IgD-negative memory B cell (primary cell): ENCODE results near the gene MED26. TPM values are rescaled to one million over a fixed set of nuclear protein-coding genes. Genes with fewer than 3 reads are reported as not detected.
"Not testable (repeated sequence)": the region's sequence is repeated elsewhere in the genome, so short reads cannot be mapped to it uniquely, and the experiment has no call there.

Experiments
- H3K27ac Mint-ChIP-seq, 3 donors: one replicate each; pipeline ENCODE4 v1.8.0; 2020 to 2022; ENCODE audit warnings: mild to moderate bottlenecking in 3 of 3, mixed read lengths in 3 of 3, moderate library complexity in 1 of 3
- H3K27me3 Mint-ChIP-seq: one replicate; pipeline ENCODE4 v1.8.0; 2021; ENCODE audit warnings: mixed read lengths
- H3K36me3 Mint-ChIP-seq: one replicate; pipeline ENCODE4 v1.8.0; 2020; ENCODE audit warnings: mild to moderate bottlenecking, mixed read lengths
- H3K4me1 Mint-ChIP-seq, 3 donors: one replicate each; pipeline ENCODE4 v1.8.0; 2020 to 2022; ENCODE audit warnings: mixed read lengths in 3 of 3, mild to moderate bottlenecking in 1 of 3
- H3K4me3 Mint-ChIP-seq, 4 donors: one replicate each; pipeline ENCODE4 v1.8.0; 2020 to 2022; ENCODE audit warnings: mild to moderate bottlenecking in 4 of 4, mixed read lengths in 4 of 4, moderate library complexity in 3 of 4
- H3K9me3 Mint-ChIP-seq, 3 donors: one replicate each; pipeline ENCODE4 v1.8.0; 2020 to 2021; ENCODE audit warnings: mixed read lengths in 3 of 3, mild to moderate bottlenecking in 1 of 3
- polyA plus RNA-seq: library from polyadenylated mRNA; unstranded; fragments of 300-500 nt; fragmentation: Illumina TruSeq; gene quantifications from one replicate; pipeline ENCODE4 v1.2.3, GENCODE V29; 2021

MED26 gene
- polyA plus RNA-seq = 5.3 TPM

- H3K4me1 Mint-ChIP-seq = peaks cover 31 to 38% (median 37%) of the 10 kb centered on the region in 3 donors
- peak within 1 kb of the TSS; percentile 95 to 99 (median 98) for H3K27ac Mint-ChIP-seq
- H3K27me3 Mint-ChIP-seq = no peaks in the 10 kb centered on the region
- peaks cover 4% of the 10 kb centered on the region for H3K36me3 Mint-ChIP-seq
- H3K9me3 Mint-ChIP-seq = no peaks in the 10 kb centered on the region
- H3K4me3 Mint-ChIP-seq = peak within 1 kb of the TSS; percentile 98 to 100 (median 99)
Measured at GRCh38 chr19:16628183-16628983, at the start of gene MED26. TSS of gene MED26 (minus strand) at chr19:16628204. CDS start at chr19:16627943, 261 bp downstream.

- H3K36me3 Mint-ChIP-seq = peaks cover 12% of the 10 kb centered on the region
Measured at GRCh38 chr19:16677055-16677454, 49.1 kb upstream of the MED26 start.

GRCh38 chr19:16676101-16676798, 48.2 kb upstream of the MED26 start:
- H3K27ac Mint-ChIP-seq = no peak overlapping the region
- peaks cover 0 to 1% (median 1%) of the 10 kb centered on the region in 3 donors for H3K4me1 Mint-ChIP-seq
- no peaks in the 10 kb centered on the region for H3K27me3 Mint-ChIP-seq
- H3K4me3 Mint-ChIP-seq = no peak overlapping the region
- H3K36me3 Mint-ChIP-seq = peaks cover 8% of the 10 kb centered on the region
- peaks cover 0 to 1% (median 0%) of the 10 kb centered on the region in 3 donors for H3K9me3 Mint-ChIP-seq

More at GRCh38 chr19:16677055-16677454, 49.1 kb upstream of the MED26 start:
- Mint-ChIP-seq H3K27me3 (no peaks in the 10 kb centered on the region), H3K9me3 (peaks cover 0 to 1% (median 0%) of the 10 kb centered on the region in 3 donors), H3K4me1 (peaks cover 0 to 2% (median 0%) of the 10 kb centered on the region in 3 donors), H3K4me3 (no peak overlapping the region), H3K27ac (no peak overlapping the region)

GRCh38 chr19:16673839-16674238, 45.8 kb upstream of the MED26 start:
- H3K4me3 Mint-ChIP-seq, H3K27ac Mint-ChIP-seq, H3K27me3 Mint-ChIP-seq, H3K4me1 Mint-ChIP-seq, H3K9me3 Mint-ChIP-seq, H3K36me3 Mint-ChIP-seq: not testable (repeated sequence)

- Mint-ChIP-seq H3K27ac (peak overlapping the region in 2 of 3 donors; percentile 35 to 74), H3K4me1 (peaks cover 0 to 1% (median 0%) of the 10 kb centered on the region in 3 donors), H3K9me3 (no peaks in the 10 kb centered on the region), H3K4me3 (no peak overlapping the region), H3K36me3 (peaks cover 5% of the 10 kb centered on the region), H3K27me3 (no peaks in the 10 kb centered on the region)
Measured at GRCh38 chr19:16673231-16673630, 45.2 kb upstream of the MED26 start.

GRCh38 chr19:16671652-16672274, 43.8 kb upstream of the MED26 start:
- Mint-ChIP-seq H3K4me1 (peaks cover 0 to 1% (median 0%) of the 10 kb centered on the region in 3 donors), H3K9me3 (no peaks in the 10 kb centered on the region), H3K27ac (no peak overlapping the region), H3K27me3 (no peaks in the 10 kb centered on the region), H3K36me3 (peaks cover 5% of the 10 kb centered on the region), H3K4me3 (no peak overlapping the region)

- H3K27ac Mint-ChIP-seq = no peak overlapping the region
- no peaks in the 10 kb centered on the region for H3K9me3 Mint-ChIP-seq
- H3K4me3 Mint-ChIP-seq = no peak overlapping the region
- no peaks in the 10 kb centered on the region for H3K27me3 Mint-ChIP-seq
- H3K36me3 Mint-ChIP-seq = peaks cover 5% of the 10 kb centered on the region
- H3K4me1 Mint-ChIP-seq = peaks cover 0 to 1% (median 0%) of the 10 kb centered on the region in 3 donors
Measured at GRCh38 chr19:16670291-16670690, 42.3 kb upstream of the MED26 start.

- H3K36me3 Mint-ChIP-seq, H3K27ac Mint-ChIP-seq, H3K4me1 Mint-ChIP-seq, H3K4me3 Mint-ChIP-seq, H3K27me3 Mint-ChIP-seq, H3K9me3 Mint-ChIP-seq: not testable (repeated sequence)
Measured at GRCh38 chr19:16668702-16669101, 40.7 kb upstream of the MED26 start.

- no peaks in the 10 kb centered on the region for H3K9me3 Mint-ChIP-seq
- no peaks in the 10 kb centered on the region for H3K27me3 Mint-ChIP-seq
- no peak overlapping the region for H3K4me3 Mint-ChIP-seq
- H3K36me3 Mint-ChIP-seq = peaks cover under 1% of the 10 kb centered on the region
- H3K27ac Mint-ChIP-seq = no peak overlapping the region
- H3K4me1 Mint-ChIP-seq = peaks cover 0 to 6% (median 5%) of the 10 kb centered on the region in 3 donors
Measured at GRCh38 chr19:16668176-16668575, 40.2 kb upstream of the MED26 start.

- Mint-ChIP-seq H3K9me3 (no peaks in the 10 kb centered on the region), H3K36me3 (no peaks in the 10 kb centered on the region), H3K27me3 (no peaks in the 10 kb centered on the region), H3K27ac (peak overlapping the region; percentile 87 to 92 (median 91)), H3K4me1 (peaks cover 20 to 22% (median 20%) of the 10 kb centered on the region in 3 donors), H3K4me3 (peak overlapping the region; percentile 86 to 97 (median 96))
Measured at GRCh38 chr19:16661480-16662034, 33.6 kb upstream of the MED26 start.

- Mint-ChIP-seq H3K27me3 (no peaks in the 10 kb centered on the region), H3K4me1 (peaks cover 20 to 25% (median 20%) of the 10 kb centered on the region in 3 donors), H3K9me3 (no peaks in the 10 kb centered on the region), H3K27ac (peak within 1 kb of the TSS; percentile 87 to 99 (median 95)), H3K4me3 (peak within 1 kb of the TSS; percentile 95 to 100 (median 98)), H3K36me3 (no peaks in the 10 kb centered on the region)
Measured at GRCh38 chr19:16660763-16661479, 32.9 kb upstream of the MED26 start, which contains the start of gene TMEM38A. TSS of gene TMEM38A (plus strand) at chr19:16661139. CDS start at chr19:16661218, 79 bp downstream.

GRCh38 chr19:16659832-16660708, 32.1 kb upstream of the MED26 start, which contains the start of gene SMIM7:
TSS of gene SMIM7 (minus strand) at chr19:16660144. CDS start at chr19:16660110, 34 bp downstream.
- Mint-ChIP-seq H3K27ac (peak within 1 kb of the TSS; percentile 47 to 99 (median 95)), H3K4me3 (peak within 1 kb of the TSS; percentile 95 to 100 (median 98)), H3K4me1 (peaks cover 20 to 25% (median 20%) of the 10 kb centered on the region in 3 donors), H3K36me3 (no peaks in the 10 kb centered on the region), H3K27me3 (no peaks in the 10 kb centered on the region), H3K9me3 (no peaks in the 10 kb centered on the region)

GRCh38 chr19:16659464-16659831, 31.4 kb upstream of the MED26 start:
- Mint-ChIP-seq H3K4me1 (peaks cover 20 to 25% (median 20%) of the 10 kb centered on the region in 3 donors), H3K27me3 (no peaks in the 10 kb centered on the region), H3K36me3 (no peaks in the 10 kb centered on the region), H3K27ac (peak overlapping the region; percentile 47 to 99 (median 95)), H3K4me3 (peak overlapping the region; percentile 95 to 100 (median 98)), H3K9me3 (no peaks in the 10 kb centered on the region)
